Right renal cortex interstitium (tissue), 3 donors: Measurements from ENCODE around the gene TBC1D22B. TPM values are rescaled to one million over a fixed set of nuclear protein-coding genes. Genes with fewer than 3 reads are reported as not detected.
"Not testable (repeated sequence)": the region's sequence is repeated elsewhere in the genome, so short reads cannot be mapped to it uniquely, and the experiment has no call there.

Source experiments
- DNase-seq, 3 donors: peaks; one replicate each; pipeline ENCODE4 v3.0.0-alpha.2; 2013; ENCODE audit warnings: low read depth in 3 of 3, low spot score in 2 of 3
- polyA plus RNA-seq, 3 donors: library from polyadenylated mRNA; unstranded; fragments of 120-200 nt; gene quantifications; one replicate each; pipeline ENCODE4 v1.2.1, GENCODE V29; 2013; ENCODE audit not compliant: insufficient read length in 3 of 3

The TBC1D22B gene
- polyA plus RNA-seq, 3 donors, result 14.3 to 14.6 (median 14.4) TPM

DNA sequence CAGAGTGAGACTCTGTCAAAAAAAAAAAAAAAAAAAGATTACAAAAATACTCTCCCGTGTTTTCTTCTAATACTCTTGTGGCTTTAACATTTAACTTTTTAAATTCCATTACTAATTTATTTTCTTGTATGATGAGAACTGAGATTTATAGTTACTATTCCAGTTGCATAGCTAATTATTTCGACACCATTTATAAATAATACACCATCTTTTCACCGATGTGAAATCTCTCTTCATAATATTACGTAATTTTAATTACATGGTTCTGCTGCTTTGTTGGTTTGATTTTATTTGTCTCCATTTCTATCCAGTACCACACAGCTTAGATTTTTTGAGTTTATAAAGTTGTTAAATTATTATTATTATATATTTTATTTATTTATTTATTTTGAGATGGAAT, 42.4 kb downstream of the TBC1D22B start:
- no peak for DNase-seq

DNA sequence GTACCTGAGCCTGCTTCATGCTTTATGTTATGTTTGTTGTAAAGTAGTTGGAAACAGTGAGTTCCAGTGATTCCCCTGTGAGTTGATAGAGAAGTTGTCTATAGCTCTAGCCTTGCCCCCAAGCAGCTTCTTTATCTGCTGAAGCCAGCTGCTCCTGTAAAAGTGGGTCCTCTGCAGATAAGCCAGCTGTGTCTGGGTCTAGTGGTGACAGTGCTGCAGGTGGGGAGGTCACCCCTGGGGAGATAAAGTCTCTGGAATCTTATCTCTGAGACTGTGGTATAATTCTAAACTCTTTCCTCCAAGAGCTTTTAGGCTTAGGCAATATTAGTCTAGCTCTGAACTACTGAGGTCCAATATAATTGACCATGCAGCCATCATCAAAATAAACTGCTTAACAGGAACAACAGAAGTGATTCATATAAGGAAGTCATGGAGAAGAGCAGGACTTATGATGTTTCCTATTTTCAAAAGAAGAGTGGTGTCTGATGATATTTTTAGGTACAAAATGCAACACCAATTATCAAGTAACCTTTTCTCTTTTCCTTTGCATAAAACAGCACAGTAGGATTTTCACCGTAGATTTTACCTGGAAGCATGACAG, 44.6 kb downstream of the TBC1D22B start:
- DNase-seq, result no peak

DNA sequence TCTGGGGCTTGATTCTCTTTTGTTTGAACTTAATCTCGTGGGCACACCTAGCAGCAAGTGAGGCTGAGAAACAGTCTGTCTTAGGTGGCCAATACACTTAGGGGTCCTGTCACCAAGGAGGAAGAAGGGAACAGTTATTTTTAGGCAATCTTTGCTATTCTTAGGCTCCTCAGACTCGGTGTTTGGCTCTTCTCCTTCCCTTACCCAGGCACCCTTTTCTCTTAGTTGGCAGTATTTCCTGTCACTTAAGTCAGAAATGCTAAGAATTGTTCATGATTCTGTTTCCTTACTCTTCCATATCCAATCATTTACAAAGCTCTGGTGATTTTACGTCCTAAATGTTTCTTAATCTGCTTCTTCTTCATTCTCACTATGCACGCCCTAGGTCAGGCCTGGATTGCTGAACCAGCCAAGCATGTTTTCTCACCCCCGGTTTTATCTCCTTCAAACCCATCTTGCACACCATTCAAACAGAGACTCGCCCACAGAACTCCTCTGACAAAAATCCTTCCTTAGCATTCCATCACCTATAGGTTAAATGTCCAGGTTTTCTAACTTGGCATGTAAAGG, 45.6 kb downstream of the TBC1D22B start:
- no peak for DNase-seq

DNA sequence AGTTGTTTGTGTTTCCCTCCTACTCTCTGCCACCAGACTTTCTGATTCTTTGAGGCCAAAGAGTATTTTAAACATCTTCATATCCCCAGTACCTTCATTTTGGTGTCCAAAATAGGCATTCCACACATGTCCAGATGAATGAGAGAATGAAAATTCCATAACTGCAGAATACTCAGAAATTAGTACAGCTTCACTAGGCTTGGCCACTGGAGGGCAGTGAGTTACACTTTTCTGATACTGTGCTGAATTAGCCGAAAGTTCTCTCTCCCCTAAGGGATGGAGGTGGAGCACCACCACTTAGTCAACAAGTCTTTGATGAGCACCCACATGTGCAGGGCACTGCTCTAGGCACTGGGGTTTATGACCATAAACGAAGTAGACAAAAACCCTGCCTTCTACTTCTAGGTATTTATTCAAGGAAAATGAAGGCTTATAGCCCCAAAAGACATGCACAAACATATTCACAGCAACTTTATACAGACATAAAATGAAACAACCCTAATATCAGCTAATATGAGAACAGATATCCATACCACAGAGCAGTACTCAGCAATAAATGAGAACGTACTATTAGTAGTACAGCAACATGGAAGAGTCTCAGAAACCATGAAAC, 46.4 kb downstream of the TBC1D22B start:
- no peak for DNase-seq

DNA sequence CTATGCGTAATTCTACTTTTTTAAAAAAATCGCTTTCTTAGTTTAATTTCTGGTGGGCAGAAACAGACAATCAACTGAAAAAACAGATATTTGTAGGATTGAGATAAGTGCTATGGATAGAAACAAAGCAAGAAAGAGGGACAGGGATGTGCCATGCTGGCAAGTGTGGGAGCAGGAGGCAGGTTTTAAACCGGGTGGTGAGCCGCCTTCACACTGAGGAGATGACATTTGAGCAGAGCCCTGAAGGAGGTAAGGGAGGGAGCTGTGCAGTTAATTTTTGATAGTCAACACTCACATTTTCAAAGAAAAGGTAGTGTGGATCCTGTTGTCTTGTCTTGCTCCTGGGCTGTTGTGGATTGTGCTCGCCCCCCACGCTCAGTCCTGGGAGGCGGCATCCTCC, 47.2 kb downstream of the TBC1D22B start:
- no peak for DNase-seq

DNA sequence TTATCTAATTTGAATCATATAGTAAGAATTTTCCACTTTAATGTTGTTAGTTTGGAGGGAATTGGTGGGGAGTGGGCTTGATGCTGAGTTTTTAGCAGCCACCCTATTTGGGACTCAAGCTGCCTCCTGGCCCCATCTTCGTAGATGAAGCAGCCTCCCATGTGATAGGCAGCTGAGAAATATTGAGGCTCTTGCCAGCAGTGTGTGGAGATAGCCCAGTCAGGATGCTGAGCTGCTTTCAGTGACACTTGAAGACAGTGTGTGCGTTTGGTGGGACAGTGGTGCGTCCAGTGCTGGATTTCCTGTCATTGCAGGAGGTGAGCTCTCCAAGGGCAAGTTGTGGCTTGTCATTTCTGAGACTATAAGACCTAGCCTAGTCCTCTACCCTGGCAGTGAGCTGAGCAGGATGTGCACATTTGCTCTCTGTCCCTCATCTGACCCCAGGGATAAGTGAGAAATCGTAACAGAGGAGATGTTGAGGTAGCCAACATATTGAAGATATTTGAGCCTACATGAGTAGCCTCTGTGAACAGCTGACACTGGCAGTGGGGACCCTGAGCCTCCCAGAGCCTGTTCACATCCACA, 48.4 kb downstream of the TBC1D22B start:
- DNase-seq, result no peak

DNA sequence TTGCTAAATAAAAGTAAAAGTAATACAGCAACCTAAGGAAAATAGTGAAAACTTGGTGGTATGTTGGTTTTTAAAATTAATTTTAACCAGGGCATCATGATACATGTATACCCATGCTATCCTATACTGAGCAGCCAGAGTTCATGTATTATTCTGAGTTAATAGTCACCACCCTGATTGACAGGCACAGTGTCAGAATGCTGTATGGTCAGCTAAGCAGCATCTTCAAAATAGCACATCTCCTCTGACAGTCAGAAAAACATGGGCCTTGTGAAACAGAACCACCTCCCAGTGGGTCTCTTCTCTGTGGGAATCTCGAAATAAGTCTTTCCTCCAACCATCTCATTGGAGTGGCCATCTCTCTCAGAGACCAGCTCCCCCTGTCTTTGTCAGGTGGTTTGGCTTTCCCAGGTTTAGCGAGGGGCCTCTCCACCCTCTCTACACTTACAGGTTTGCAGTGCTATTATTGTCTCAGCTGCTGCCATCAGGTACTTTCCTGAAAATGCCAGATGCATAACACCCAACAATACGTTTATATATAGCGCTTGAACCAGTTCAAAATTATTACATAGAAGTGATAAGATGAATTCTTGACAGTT, 49.2 kb downstream of the TBC1D22B start:
- DNase-seq, result no peak

DNA sequence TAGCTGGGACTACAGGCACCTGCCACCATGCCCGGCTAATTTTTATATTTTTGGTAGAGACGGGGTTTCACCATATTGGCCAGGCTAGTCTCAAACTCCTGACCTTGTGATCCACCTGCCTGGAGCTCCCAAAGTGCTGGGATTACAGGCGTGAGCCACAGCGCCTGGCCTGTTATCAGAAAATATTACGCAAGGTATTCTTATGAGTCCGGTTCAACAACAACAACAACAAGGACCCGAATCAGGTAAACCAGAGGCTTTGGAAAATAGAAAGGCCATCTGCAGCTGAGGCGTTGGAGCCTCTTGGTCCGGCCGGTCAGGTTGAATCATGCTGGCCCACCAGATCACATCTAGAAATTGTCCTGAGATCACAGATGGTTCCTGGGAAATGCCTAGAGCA, 49.9 kb downstream of the TBC1D22B start:
- DNase-seq, result not testable (repeated sequence)

DNA sequence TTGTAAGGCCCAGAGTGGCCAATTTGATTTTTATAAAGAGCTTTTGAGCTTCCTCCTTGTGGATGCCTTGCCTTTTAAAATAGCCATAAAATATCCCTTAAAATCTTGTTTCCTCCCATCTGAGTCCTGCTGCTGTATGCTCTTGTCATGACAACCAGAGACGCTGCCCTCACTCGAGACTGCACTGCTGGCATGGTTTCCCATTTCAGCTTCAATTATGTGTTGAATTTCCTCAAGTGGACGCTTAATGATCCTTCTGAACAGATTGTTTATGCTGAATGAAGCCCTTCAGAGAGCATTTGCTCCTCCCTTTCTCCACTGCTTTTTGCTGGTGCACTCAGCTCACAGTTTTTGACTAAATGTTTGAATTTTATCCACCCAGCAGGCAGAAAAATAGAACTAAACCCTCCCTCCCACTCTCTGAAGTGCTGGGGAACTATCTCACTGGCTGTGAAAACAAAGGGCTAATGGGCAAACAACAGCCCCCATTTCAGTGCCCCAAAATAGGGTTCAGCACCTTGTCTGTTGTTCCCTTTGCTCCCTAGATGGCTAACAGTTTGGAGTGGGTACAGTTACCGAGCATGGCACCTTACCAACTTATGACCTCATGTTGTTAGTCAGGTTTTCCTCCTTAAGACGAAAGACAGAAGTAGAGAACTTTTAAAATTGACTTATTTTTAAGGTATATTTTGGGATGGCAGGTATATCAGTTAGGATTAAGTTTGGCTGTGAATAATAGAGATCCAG, 50.7 kb downstream of the TBC1D22B start:
- peak in 1 of 3 donors; percentile 15 for DNase-seq

DNA sequence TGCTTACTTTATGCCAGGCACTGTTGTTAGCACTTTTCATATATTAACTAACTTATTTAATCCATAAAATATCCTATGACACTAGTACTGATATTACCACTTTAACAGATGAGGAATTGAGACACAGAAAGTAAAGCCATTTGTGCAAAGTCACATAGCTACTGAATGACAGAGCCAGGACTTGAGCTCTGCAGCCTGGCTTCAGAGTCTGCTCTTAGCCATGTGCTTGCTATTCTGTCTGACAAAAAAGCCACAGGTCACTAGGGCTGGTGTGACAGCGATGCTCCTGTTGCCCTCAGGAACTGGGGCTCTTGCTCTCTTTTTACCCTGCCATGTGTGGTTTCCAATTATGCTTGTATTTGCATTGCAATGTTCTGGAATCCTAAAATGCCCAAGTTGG, 51.5 kb downstream of the TBC1D22B start:
- DNase-seq, result no peak

DNA sequence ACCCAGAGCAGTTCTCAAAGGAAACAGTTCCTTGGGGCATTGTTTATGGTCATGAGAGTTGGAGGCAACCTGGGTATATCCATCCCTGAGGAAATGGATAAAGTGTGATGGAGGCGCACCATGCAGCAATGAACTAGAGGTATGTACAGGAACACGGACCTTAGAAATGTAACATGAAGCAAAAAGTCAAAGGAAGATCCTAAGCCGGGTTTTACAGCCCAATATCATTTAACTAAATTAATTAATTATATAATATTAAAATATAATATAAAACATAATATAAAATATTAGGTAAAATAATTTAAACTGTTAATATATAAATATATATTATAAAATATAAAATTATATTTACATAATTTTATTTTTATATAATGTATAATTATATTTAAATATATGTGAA, 52.1 kb downstream of the TBC1D22B start:
- no peak for DNase-seq

DNA sequence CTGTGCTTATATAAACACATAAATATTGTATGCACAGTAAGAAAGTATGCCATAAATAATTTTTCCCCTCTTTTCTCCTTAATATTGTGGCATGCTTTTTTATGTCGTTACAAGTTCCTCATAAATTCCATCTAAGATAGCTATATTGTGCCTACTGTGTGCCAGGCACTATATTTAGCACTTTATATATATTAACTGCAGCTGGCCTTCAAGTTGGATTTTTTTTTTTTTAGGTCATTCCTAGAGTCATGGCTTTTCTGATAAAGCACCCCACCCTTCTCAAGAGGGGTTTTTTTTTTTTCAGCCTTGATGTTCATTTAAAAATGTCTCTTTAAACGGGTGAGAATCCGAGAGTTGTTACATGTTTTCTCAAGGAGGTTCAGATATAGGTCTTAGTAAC, 53.4 kb downstream of the TBC1D22B start:
- no peak for DNase-seq

DNA sequence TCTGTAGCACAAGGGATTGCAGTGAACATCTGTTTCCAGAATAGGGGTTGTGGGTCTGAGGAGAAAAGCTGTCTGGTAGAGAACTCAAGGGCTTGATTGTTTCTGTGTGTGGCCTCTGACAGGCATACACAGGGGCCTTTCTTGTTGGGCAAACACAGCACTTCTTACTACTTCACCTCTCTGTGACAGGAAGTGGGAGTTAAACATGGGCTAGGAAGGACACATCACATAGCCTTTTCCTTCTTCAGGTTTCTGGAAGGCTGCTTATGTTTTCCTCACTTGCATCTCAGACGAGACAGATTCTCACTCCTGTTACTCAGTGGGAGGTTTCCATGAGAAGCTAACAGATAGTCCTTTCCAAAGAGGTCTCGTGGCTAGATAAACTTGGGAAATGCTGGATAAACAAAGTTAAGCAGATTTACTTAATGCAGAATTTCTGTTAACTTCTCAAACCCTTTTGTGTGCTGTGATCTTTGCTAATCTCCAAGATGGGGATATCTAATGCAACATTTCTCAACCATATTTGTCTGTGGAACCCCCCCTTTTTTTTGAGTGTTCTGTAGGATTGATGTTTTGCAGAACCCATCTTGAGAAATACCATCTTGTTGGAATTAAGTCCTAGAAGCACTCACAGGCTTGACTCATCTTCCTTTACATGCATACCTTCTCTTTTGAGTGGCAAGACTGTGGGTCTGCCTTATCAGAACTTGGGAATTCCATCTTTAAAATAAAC, 54.3 kb downstream of the TBC1D22B start:
- DNase-seq, result no peak

DNA sequence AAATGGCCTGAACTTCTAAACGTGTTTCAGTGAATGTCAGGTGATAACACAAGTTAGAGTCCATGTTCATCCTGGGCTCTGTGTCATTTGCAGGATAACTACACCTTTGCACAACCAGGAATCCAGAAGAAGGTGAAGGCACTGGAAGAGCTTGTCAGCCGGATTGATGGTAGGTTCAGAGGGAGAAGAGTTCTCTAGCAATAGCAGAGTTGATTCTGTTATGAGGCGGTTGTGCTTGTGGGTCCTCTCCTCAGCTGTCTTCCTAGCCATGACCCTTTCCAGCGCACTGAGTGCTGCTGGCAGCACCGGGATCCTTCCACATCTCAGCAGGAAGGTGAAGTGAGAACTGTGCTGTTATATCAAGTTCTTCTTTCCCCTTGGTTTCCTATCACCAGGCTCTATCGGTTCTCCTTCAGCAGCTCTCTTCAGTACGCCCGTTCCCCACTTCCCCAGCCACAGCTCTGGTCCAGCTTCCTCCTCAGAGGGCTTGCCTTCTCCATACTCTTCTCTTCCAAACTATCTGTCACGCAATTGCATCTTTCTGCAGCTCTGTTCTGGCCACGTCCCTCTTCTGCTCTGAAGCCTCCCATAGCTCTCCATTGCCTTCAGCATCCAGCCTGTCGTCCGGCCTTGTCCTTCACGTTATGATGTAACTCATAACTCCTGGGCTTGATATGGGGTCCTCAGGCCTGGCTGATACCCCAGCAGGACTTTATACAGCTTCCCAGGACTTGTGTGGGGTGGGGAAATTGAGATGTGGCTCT, 56.3 kb downstream of the TBC1D22B start:
- DNase-seq, result no peak

DNA sequence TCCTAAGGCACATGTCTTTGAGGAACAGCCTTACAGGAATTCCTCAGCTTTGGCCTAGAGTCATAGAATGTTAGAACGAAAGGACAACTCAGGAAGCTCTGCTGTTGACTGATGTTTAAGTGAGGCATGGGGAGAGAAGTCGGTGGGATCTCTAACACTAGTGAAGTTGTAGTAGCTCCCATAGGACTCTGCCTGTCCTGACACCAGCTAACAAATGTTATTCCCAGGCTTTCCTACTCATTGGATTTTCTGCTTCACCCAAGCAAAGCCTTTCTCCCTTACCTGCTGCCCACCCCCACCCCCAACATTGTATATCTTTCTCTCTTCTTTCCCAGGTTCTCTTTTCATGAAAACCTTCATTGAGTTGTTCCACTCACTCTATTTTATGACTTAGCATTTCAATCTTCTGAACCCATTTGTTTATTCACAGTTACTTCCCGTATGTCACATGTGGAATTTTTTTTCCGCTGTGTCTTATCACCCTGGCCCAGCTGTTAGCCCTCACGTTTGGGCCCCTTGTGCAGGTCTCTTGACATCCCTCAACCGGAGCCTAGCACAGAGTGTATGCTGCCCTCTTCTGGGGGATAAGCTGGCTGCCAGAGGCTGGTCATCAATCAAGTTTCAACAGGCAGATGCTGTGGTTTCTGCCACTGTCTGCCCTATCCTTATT, 57.0 kb downstream of the TBC1D22B start:
- peak in 1 of 3 donors; percentile 21 for DNase-seq

DNA sequence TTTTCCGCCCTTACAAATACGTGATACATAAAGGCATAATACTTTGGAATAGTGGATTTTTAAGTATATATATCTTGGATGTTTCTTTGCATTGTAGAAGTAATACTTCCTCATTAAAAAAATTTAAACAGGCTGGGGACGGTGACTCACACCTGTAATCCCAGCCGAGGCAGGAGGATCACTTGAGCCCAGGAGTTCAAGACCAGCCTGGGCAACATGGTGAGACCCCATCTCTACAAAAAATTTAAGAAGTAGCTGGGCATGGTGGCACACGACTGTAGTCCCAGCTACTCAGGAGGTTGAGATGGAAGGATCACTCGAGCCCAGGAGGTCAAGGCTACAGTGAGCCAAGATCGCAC, 57.6 kb downstream of the TBC1D22B start:
- DNase-seq, result no peak

DNA sequence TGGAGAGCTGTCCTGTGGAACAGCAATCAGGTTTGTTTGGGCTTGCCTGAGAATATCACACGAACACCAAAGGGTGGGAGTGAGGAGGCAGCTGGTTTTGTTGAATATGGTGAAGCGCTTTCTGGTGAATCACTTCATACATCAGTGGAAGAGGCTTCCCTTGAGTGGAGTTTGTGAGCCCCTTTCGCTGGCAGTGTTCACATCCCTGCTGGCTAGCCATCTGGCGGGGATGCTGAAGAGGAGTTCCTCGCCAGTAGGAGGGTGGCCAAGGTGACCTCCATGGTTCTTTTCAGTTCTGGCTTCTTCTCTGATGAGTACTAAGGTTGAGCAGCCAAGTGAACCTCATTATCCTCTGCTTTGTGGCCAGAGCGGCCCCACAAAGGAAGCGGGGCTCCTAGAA, 58.5 kb downstream of the TBC1D22B start:
- no peak for DNase-seq

DNA sequence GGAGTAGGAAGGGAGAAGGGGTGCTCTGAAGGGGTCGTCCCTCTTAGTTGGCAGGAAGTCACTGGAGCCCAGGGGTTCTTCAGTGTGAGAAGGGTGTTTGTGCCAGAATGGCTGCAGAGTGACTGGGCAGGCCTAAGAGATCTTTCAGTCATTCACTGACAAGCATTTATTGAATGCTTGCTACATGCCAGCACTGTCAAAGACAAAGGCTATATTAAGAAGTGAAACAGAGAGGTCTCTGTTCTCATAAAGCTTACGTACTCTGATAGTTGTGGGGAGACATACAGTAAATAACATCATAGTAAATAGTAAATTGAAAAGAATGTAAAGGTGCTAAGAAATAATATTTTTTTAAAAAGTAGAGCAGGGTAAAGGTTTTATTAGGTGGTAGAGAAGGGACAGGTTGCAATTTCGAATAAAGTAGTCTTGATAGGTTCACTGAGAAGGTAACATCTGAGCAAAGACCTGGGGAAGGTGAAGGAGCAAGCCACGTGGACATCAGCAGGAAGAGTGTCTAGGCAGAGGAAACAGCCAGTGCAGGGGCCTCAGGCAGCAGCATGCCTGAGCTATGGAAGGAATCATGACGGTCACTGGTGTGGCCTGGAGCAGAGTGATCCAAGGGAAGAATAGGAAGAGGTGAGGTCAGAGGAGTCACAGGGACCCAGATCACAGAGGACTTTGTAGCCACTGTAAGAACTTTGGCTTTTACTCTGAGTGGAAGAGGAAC, 59.9 kb downstream of the TBC1D22B start:
- no peak for DNase-seq

DNA sequence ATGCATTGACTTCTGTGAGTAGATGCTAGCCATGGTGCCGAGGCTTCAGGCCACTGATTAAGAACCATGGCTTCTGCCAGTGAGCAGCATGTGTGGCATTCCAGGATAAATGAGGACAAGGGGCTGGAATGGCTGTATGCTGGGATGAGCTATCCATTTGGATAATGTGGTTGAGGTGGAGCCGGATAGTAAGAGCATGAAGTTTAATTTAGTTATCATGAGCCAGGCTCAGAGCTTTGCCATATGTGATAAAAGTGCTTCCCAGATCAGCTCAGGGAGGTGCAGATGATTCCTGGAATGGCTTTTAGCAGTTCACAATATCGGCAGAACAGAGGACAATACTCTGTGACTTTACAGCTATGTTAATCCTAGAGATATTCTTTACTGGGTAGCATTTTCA, 61.6 kb downstream of the TBC1D22B start:
- DNase-seq, result no peak
